Measurements from ENCODE around the gene NETO1. TPM values are rescaled to one million over a fixed set of nuclear protein-coding genes. Genes with fewer than 3 reads are reported as not detected.

NETO1 gene
- polyA plus RNA-seq, 1 donor (not counting 4 experiments of a cell fraction or from before 2014, with no cell fraction given), result 19.2 TPM

GRCh38 chr18:72866901-72867745, 664 bp downstream of the NETO1 start:
- peaks cover 21% of the 10 kb centered on the region for H3K27me3 ChIP-seq (ENCODE audit: control insufficient read depth, extremely low read depth, insufficient read depth, low read length)
- DNase-seq (ENCODE audit: low read depth, low spot score) (no peak), FAIRE-seq (no peak)
- no peaks in the 10 kb centered on the region for H4K20me1 ChIP-seq (ENCODE audit: control insufficient read depth, extremely low read depth, insufficient read depth, low read length)
- peak overlapping the region; percentile 79 for H2AFZ ChIP-seq (ENCODE audit: control insufficient read depth, low read length)
- H3K9ac ChIP-seq (ENCODE audit: control insufficient read depth, extremely low read depth, insufficient read depth, low read length), result peak overlapping the region; percentile 69
- peak overlapping the region; percentile 84 for H3K4me2 ChIP-seq (ENCODE audit: control insufficient read depth, extremely low read depth, insufficient read depth, low read depth, low read length)
- dilution Hi-C loops (cut with MboI; ENCODE audit: extremely low pct_ligation_motif_present, low sequenced_read_pairs), result no loop called here
- H3K4me3 ChIP-seq (ENCODE audit: control insufficient read depth in 2 of 3, extremely low read depth in 1 of 3, insufficient read depth in 2 of 3, low read depth in 1 of 3, low read length in 3 of 3), result peak overlapping the region; percentile 59 to 91 (median 67)
- H3K79me2 ChIP-seq (ENCODE audit: control insufficient read depth, insufficient read depth, low read length), result peaks cover 19% of the 10 kb centered on the region
- peak overlapping the region; percentile 31 for H3K27ac ChIP-seq (ENCODE audit: control insufficient read depth, insufficient read depth, low read length)
- no peaks in the 10 kb centered on the region for H3K9me1 ChIP-seq (ENCODE audit: control insufficient read depth, extremely low read depth, insufficient read depth, low read length)
- TF ChIP-seq EZH2 (IDR thresholded peaks at IDR 0.05; ENCODE audit: low read length), result no peak
- no peak for TF ChIP-seq CTCF (optimal IDR thresholded peaks at IDR 0.05 in 1 of 3, IDR thresholded peaks at IDR 0.05 in 1 of 3, conservative IDR thresholded peaks at IDR 0.05 in 1 of 3; ENCODE audit: extremely low read depth in 1 of 3, insufficient read depth in 2 of 3, low read length in 3 of 3)
- H3K4me1 ChIP-seq (ENCODE audit: control insufficient read depth, extremely low read depth, insufficient read depth, low read length), result peaks cover 6% of the 10 kb centered on the region
- no peaks in the 10 kb centered on the region for H3K9me3 ChIP-seq (ENCODE audit: control insufficient read depth, low read depth, low read length)
- H3K36me3 ChIP-seq (ENCODE audit: control insufficient read depth in 2 of 2, extremely low read depth in 1 of 2, insufficient read depth in 2 of 2, low read length in 2 of 2), result no peaks in the 10 kb centered on the region

GRCh38 chr18:72866442-72866900, 1.3 kb downstream of the NETO1 start:
- H3K4me3 ChIP-seq (ENCODE audit: control insufficient read depth in 2 of 3, extremely low read depth in 1 of 3, insufficient read depth in 2 of 3, low read depth in 1 of 3, low read length in 3 of 3), result peak overlapping the region; percentile 59 to 91 (median 67)

More at GRCh38 chr18:72866442-72866900, 1.3 kb downstream of the NETO1 start:
- Histone ChIP-seq H2AFZ (ENCODE audit: control insufficient read depth, low read length) (peak overlapping the region; percentile 79), H4K20me1 (ENCODE audit: control insufficient read depth, extremely low read depth, insufficient read depth, low read length) (no peaks in the 10 kb centered on the region), H3K4me1 (ENCODE audit: control insufficient read depth, extremely low read depth, insufficient read depth, low read length) (peaks cover 6% of the 10 kb centered on the region), H3K9me3 (ENCODE audit: control insufficient read depth, low read depth, low read length) (no peaks in the 10 kb centered on the region), H3K79me2 (ENCODE audit: control insufficient read depth, insufficient read depth, low read length) (peaks cover 19% of the 10 kb centered on the region), H3K27me3 (ENCODE audit: control insufficient read depth, extremely low read depth, insufficient read depth, low read length) (peaks cover 21% of the 10 kb centered on the region), H3K4me2 (ENCODE audit: control insufficient read depth, extremely low read depth, insufficient read depth, low read depth, low read length) (peak overlapping the region; percentile 84), H3K9me1 (ENCODE audit: control insufficient read depth, extremely low read depth, insufficient read depth, low read length) (no peaks in the 10 kb centered on the region), H3K27ac (ENCODE audit: control insufficient read depth, insufficient read depth, low read length) (peak overlapping the region; percentile 31), H3K9ac (ENCODE audit: control insufficient read depth, extremely low read depth, insufficient read depth, low read length) (peak overlapping the region; percentile 69), H3K36me3 (ENCODE audit: control insufficient read depth in 2 of 2, extremely low read depth in 1 of 2, insufficient read depth in 2 of 2, low read length in 2 of 2) (no peaks in the 10 kb centered on the region)
- dilution Hi-C loops (cut with MboI; ENCODE audit: extremely low pct_ligation_motif_present, low sequenced_read_pairs), result no loop called here
- no peak for TF ChIP-seq EZH2 (IDR thresholded peaks at IDR 0.05; ENCODE audit: low read length)
- no peak for TF ChIP-seq CTCF (optimal IDR thresholded peaks at IDR 0.05 in 1 of 3, IDR thresholded peaks at IDR 0.05 in 1 of 3, conservative IDR thresholded peaks at IDR 0.05 in 1 of 3; ENCODE audit: extremely low read depth in 1 of 3, insufficient read depth in 2 of 3, low read length in 3 of 3)
- DNase-seq (ENCODE audit: low read depth, low spot score) (no peak), FAIRE-seq (peak; percentile 62)
